ENCODE data around the gene KRT7.

KRT7 gene

GRCh38 chr12:52235822-52236361 lies 2.8 kb downstream of the KRT7 start:
- Histone ChIP-seq H3K4me1 (ENCODE audit: control insufficient read depth, low read length) (no peaks in the 10 kb centered on the region), H3K27ac (ENCODE audit: low read depth, low read length) (no peak overlapping the region), H3K9me2 (replicated peaks; ENCODE audit: control insufficient read depth, low read length) (no peaks in the 10 kb centered on the region), H3K4me2 (ENCODE audit: low read length) (no peak overlapping the region), H3K79me2 (ENCODE audit: control insufficient read depth, low read length) (no peaks in the 10 kb centered on the region), H3K4me3 (ENCODE audit: low read length) (no peak overlapping the region), H3K27me3 (ENCODE audit: control insufficient read depth, low read length) (no peaks in the 10 kb centered on the region), H3K36me3 (ENCODE audit: control insufficient read depth, low read length) (no peaks in the 10 kb centered on the region), H3F3A (ENCODE audit: control insufficient read depth, insufficient read depth) (no peaks in the 10 kb centered on the region), H4K20me1 (ENCODE audit: control insufficient read depth, insufficient read depth, low read depth, low read length) (no peaks in the 10 kb centered on the region), H3K9me3 (ENCODE audit: control insufficient read depth, insufficient read depth, low read length) (no peaks in the 10 kb centered on the region)
- TF ChIP-seq CTCF (IDR thresholded peaks at IDR 0.05; ENCODE audit: low read depth, low read length, poor library complexity, severe bottlenecking) (no peak), EZH2phosphoT487 (IDR thresholded peaks at IDR 0.05; ENCODE audit: borderline replicate concordance, low read length) (no peak)

DNA sequence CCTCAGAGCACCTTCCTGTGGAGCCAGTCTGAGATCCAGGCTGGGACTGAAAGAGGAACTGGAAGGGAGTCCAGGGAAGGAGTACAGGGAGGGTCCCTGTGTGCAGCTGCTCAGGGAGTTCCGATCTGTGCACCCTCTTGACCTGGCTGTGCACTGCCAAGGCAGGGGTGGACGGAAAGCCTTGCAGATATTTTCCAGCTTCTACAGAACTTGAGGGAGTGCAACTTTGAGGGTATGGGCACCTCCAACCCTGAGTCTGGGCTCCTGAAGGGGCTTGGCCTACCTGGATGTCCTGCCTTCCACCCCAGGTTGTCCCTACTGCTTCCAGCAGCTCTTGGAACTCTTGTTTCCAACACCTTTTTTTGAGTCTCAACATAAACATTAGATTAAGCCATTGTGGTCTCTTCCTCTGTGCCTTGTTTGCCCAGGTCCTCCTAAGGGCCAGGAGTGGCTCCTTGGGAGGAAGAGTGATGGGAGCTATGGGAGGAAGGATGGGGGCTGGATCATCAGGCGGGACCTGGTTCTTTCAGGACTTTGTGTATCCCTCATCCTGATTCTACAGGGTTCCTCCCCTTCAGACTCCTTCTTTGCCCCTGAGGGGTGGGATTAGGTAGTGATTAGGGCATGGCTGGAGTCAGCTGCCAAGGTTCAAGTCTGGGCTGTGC lies 3.5 kb downstream of the KRT7 start:
- Histone ChIP-seq H4K20me1 (ENCODE audit: control insufficient read depth, insufficient read depth, low read depth, low read length) (no peaks in the 10 kb centered on the region), H3K4me3 (ENCODE audit: low read length) (no peak overlapping the region), H3K4me2 (ENCODE audit: low read length) (no peak overlapping the region), H3F3A (ENCODE audit: control insufficient read depth, insufficient read depth) (no peaks in the 10 kb centered on the region), H3K27ac (ENCODE audit: low read depth, low read length) (no peak overlapping the region), H3K4me1 (ENCODE audit: control insufficient read depth, low read length) (no peaks in the 10 kb centered on the region), H3K9me2 (replicated peaks; ENCODE audit: control insufficient read depth, low read length) (no peaks in the 10 kb centered on the region), H3K9me3 (ENCODE audit: control insufficient read depth, insufficient read depth, low read length) (no peaks in the 10 kb centered on the region), H3K27me3 (ENCODE audit: control insufficient read depth, low read length) (no peaks in the 10 kb centered on the region), H3K36me3 (ENCODE audit: control insufficient read depth, low read length) (no peaks in the 10 kb centered on the region), H3K79me2 (ENCODE audit: control insufficient read depth, low read length) (no peaks in the 10 kb centered on the region)
- no peak for TF ChIP-seq EZH2phosphoT487 (IDR thresholded peaks at IDR 0.05; ENCODE audit: borderline replicate concordance, low read length)

DNA sequence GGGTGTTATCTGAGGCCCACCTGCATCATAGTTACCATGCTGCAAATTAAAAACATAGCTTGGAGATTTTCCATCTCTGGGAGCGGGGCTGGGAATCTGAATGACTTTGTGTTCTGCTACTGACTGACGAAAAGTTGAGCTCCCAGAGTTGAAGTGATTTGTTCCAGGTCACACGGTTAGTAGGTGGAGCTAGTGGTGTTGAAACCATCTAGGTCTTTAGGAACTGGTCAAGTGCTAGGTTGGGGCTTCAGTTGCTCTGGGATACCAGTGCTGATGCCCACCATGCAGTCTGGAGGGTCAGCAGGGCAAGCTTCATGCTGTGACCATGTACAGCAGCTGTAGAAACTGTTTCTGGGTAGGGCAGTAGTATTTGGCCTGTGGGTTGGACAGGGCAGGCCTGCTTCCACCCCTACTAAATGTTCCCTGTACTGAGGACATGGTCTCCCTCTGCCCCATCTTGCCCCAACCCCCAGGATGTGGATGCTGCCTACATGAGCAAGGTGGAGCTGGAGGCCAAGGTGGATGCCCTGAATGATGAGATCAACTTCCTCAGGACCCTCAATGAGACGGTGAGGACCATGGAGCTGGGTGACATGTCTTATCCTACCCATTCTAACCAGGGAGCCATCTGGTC lies 5.3 kb downstream of the KRT7 start:
- H3K4me3 ChIP-seq (ENCODE audit: low read length): no peak overlapping the region
- H3K4me1 ChIP-seq (ENCODE audit: control insufficient read depth, low read length): no peaks in the 10 kb centered on the region
- no peaks in the 10 kb centered on the region for H3K36me3 ChIP-seq (ENCODE audit: control insufficient read depth, low read length)
- H3K27ac ChIP-seq (ENCODE audit: low read depth, low read length): no peak overlapping the region
- TF ChIP-seq EZH2phosphoT487 (IDR thresholded peaks at IDR 0.05; ENCODE audit: borderline replicate concordance, low read length) (no peak), CTCF (IDR thresholded peaks at IDR 0.05; ENCODE audit: low read depth, low read length, poor library complexity, severe bottlenecking) (no peak)
- no peaks in the 10 kb centered on the region for H3F3A ChIP-seq (ENCODE audit: control insufficient read depth, insufficient read depth)
- H3K9me2 ChIP-seq (replicated peaks; ENCODE audit: control insufficient read depth, low read length): no peaks in the 10 kb centered on the region
- no peaks in the 10 kb centered on the region for H3K9me3 ChIP-seq (ENCODE audit: control insufficient read depth, insufficient read depth, low read length)
- no peak overlapping the region for H3K4me2 ChIP-seq (ENCODE audit: low read length)
- H4K20me1 ChIP-seq (ENCODE audit: control insufficient read depth, insufficient read depth, low read depth, low read length): no peaks in the 10 kb centered on the region
- H3K79me2 ChIP-seq (ENCODE audit: control insufficient read depth, low read length): no peaks in the 10 kb centered on the region
- no peaks in the 10 kb centered on the region for H3K27me3 ChIP-seq (ENCODE audit: control insufficient read depth, low read length)
